GM19099 (cell line): ENCODE data around the gene BCL11B.

Experiments used
- POLR2A ChIP-seq: IDR thresholded peaks from 3 replicates; pipeline ENCODE4 v1.6.1; 2011; ENCODE audit warnings: low read depth; ENCODE audit not compliant: insufficient read length; ENCODE audit errors: extremely low read depth

The BCL11B gene

GRCh38 chr14:99123208-99123870, 148.7 kb downstream of the BCL11B start:
- no peak for TF ChIP-seq POLR2A

DNA sequence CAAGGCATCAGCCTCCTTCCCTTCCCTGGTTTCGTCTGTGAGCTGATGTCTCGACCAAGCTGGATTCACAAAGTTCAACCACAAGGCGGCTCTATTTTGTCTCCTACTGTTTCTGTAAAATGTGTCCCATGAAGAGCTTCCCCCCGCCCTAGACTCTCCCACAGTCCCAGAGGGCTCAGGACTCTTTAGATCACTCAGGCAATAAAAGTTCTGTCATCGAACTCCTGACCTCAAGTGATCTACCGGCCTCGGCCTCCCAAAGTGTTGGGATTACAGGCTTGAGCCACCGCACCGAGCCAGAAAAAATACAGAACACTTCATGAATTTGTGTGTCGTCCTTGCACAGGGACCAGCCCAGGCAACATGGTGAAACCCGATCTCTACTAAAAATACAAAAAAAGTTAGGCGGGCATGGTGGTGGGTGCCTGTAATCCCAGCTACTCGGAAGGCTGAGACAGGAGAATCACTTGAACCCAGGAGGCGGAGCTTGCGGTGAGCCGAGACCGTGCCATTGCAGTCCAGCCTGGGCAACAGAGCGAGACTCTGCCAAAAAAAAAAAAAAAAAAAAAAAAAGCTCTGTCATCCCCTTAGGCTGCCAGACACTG, 149.4 kb downstream of the BCL11B start:
- no peak for TF ChIP-seq POLR2A

- no peak for TF ChIP-seq POLR2A
These were observed 150.6 kb downstream of the BCL11B start for GRCh38 chr14:99121319-99121875.

DNA sequence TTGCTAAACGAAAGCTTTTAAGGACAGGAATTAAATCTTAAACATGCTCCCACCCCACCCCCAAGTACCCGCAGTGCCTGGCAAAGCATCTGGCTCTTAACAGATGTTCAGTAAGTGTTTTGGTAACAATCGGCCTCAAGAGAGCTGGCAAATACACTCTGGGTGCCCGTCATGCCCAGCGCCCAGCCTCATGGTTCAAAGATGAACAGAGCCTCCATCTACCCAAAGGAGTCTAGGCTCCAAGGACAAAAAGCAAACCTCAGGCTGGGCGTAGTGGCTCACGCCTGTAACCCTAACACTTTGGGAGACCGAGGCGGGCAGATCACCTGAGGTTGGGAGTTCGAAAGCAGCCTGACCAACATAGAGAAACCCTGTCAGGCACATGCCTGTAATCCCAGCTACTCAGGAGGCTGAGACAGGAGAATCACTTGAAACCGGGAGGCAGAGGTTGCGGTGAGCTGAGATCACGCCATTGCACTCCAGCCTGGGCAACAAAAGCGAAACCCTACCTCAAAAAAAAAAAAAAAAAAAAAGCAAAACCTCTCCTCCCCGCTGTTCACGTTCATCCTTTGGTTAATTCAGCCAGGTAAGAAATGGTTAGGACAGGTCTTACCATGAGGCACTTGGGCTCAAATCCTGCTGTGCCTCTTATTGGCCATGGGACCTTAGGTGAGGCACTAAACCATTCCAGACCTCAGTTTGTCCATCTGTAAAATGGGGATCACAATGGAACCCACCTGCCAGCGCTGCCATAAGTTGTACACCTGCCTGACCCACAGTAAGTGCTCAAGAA, 151.3 kb downstream of the BCL11B start:
- no peak for TF ChIP-seq POLR2A

DNA sequence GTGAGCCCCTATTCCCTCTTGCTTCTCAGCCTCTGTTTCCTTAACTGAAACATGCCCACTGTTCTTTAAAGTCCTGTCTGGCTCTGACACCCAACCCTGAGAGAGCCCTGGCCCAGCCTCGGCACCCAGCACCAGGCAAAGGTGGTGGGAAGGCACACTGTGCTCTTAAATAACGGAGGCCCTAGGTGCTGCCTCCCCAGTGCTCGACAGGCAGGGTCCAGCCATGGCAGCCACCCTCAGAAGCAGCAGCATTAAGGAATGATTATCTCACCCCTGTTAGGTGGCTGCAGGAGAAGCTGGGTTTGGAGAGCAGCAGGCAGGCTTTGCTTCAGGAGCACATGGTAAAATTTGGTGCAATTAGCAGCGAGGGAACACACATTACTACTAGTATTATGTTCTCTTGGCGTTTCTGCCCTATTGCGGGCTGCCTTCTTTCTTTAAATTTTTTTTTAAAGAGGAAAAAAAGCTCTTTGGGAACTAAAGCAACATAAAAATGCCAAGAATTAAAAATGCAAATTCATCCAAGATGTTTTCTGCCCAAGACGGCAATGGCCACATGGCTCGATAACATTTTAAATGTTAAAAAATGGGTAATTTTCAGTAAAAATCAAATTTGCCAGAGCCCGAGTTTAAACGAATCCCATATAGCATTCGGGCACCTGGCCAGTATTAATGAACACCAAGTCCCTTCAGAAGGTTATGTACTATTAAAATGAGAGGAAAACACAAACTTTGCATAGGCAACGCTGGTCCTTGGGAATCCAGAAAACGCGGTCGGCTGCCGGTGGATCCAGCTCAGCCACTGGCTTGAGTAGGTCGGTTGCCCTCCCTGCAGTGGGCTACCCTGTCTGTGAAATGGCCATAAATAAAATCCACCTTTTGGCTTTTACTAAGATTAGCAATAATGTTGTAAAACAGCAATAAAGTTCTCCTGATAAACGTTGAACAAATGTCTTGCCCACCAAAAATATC, 152.2 kb downstream of the BCL11B start:
- TF ChIP-seq POLR2A, result no peak
